Endodermal cell (in vitro differentiated cells): ENCODE data around the gene MORC4. TPM values are rescaled to one million over a fixed set of nuclear protein-coding genes. Genes with fewer than 3 reads are reported as not detected.

ENCODE experiments used
- DNase-seq: peaks from one replicate; pipeline ENCODE4 v3.0.0-alpha.2; 2017
- H3K27ac ChIP-seq: 2 replicates; pipeline ENCODE4 v1.5.1; 2013; ENCODE audit warnings: mild to moderate bottlenecking, low read depth, low read length, moderate library complexity
- H3K27me3 ChIP-seq: 2 replicates; pipeline ENCODE4 v1.6.1; 2013; ENCODE audit warnings: mild to moderate bottlenecking, low read length, moderate library complexity; ENCODE audit not compliant: insufficient read depth, control insufficient read depth, poor library complexity, severe bottlenecking
- H3K36me3 ChIP-seq: 2 replicates; pipeline ENCODE4 v1.7.0; 2013; ENCODE audit warnings: mild to moderate bottlenecking, low read length, moderate library complexity; ENCODE audit not compliant: control insufficient read depth, insufficient read depth
- H3K4me1 ChIP-seq: one replicate; pipeline ENCODE4 v1.7.0; 2013; ENCODE audit warnings: low read length; ENCODE audit not compliant: control insufficient read depth, insufficient read depth
- H3K4me3 ChIP-seq: 2 replicates; pipeline ENCODE4 v1.5.1; 2013; ENCODE audit warnings: mild to moderate bottlenecking, low read length, moderate library complexity
- H3K9ac ChIP-seq: 2 replicates; pipeline ENCODE4 v1.6.1; 2013; ENCODE audit warnings: mild to moderate bottlenecking, low read length, moderate library complexity; ENCODE audit not compliant: poor library complexity, severe bottlenecking; ENCODE audit errors: extremely low read depth
- H3K9me3 ChIP-seq: 2 replicates; pipeline ENCODE4 v1.6.1; 2013; ENCODE audit warnings: mild to moderate bottlenecking, low read length, moderate library complexity; ENCODE audit not compliant: control insufficient read depth
- H3K27ac Mint-ChIP-seq: 2 replicates; pipeline ENCODE4 v1.8.0; 2020; ENCODE audit warnings: mixed read lengths
- H3K27me3 Mint-ChIP-seq: 2 replicates; pipeline ENCODE4 v1.8.0; 2021; ENCODE audit warnings: mild to moderate bottlenecking, mixed read lengths; ENCODE audit not compliant: insufficient read depth
- H3K36me3 Mint-ChIP-seq: 2 replicates; pipeline ENCODE4 v1.8.0; 2020; ENCODE audit warnings: low read depth, mixed read lengths
- H3K4me1 Mint-ChIP-seq: 2 replicates; pipeline ENCODE4 v1.8.0; 2020; ENCODE audit warnings: mixed read lengths
- H3K4me3 Mint-ChIP-seq: 2 replicates; pipeline ENCODE4 v1.8.0; 2020; ENCODE audit warnings: mild to moderate bottlenecking, moderate library complexity, mixed read lengths
- H3K9me3 Mint-ChIP-seq: 2 replicates; pipeline ENCODE4 v1.8.0; 2020; ENCODE audit warnings: mild to moderate bottlenecking, mixed read lengths
- CTCF ChIP-seq: fragments of 200-600 bp; sonication (generic); conservative IDR thresholded peaks from 2 replicates; pipeline ENCODE4 v1.5.0; 2021; ENCODE audit warnings: antibody characterized with exemption, mild to moderate bottlenecking
- WGBS, 2 experiments: methylation state at CpG; one replicate each; pipeline versions ENCODE4 v1.1.5 to v1.1.7; 2013; ENCODE audit warnings: missing lambda C conversion rate in 2 of 2, mixed read lengths in 1 of 2; ENCODE audit not compliant: insufficient coverage in 1 of 2, insufficient read length in 1 of 2; 5-methylcytosine and 5-hydroxymethylcytosine counted together
- total RNA-seq, 2 donors: library from RNA; stranded (reverse); fragmentation: NEBNext Ultra II Directional in 1 of 2; extraction: Animal tissue kit (Norgen Biotek cat#: 25700) in 1 of 2; gene quantifications; 2 replicates in 1 of 2; 3 replicates in 1 of 2; pipeline ENCODE4 v1.2.1, GENCODE V29; 2021

MORC4 gene
- total RNA-seq, 2 donors from 2014 or later: 3.4 TPM

DNA sequence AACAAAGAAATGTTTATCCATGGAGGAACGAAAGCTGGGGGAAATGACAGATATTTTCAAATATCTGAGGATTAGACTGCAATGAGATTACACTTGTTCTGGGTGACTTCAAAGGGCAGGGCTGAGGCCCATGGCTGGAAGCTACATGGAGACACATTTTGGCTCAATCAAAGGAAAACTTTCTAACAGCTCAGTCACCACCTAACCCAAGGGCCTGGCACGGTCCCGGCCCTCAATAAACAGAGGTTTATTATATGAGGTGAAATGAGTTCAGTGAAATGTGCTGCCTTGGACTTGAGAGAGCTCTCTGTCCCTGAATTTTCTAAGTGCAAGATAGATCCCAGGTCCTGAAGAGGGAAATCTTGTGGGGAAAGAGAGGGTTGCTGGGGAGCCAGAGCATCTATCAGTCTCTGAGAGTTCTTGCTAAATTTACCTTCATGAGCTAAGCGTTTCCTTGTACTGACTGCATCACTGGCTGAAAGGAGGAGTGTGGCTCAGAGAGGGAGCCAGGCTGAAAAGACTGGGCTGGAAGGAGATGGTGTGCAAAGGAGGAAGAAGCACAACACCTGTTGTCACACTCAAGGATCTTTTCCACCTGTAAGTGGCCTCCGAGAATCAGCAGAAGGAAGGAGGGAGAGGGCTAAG, 94.8 kb downstream of the MORC4 start:
- no peak overlapping the region for H3K27ac Mint-ChIP-seq
- no peak overlapping the region for H3K27ac ChIP-seq
- H3K9ac ChIP-seq: no peak overlapping the region
- H3K36me3 ChIP-seq: no peaks in the 10 kb centered on the region
- peaks cover 5% of the 10 kb centered on the region for H3K4me1 ChIP-seq
- no peak overlapping the region for H3K4me3 Mint-ChIP-seq
- no peak for DNase-seq
- peaks cover 11% of the 10 kb centered on the region for H3K4me1 Mint-ChIP-seq
- H3K27me3 Mint-ChIP-seq: peaks cover 45% of the 10 kb centered on the region
- H3K9me3 Mint-ChIP-seq: peaks cover 64% of the 10 kb centered on the region
- 94% methylated on average over 2 of the region's 5 CpGs; no CpG with 5 or more reads in 1 of the 2 experiments for WGBS, 2 experiments
- no peak for TF ChIP-seq CTCF
- no peaks in the 10 kb centered on the region for H3K9me3 ChIP-seq
- H3K27me3 ChIP-seq: peaks cover 7% of the 10 kb centered on the region
- H3K4me3 ChIP-seq: no peak overlapping the region
- no peaks in the 10 kb centered on the region for H3K36me3 Mint-ChIP-seq

- no peak overlapping the region for H3K4me3 Mint-ChIP-seq
- no peaks in the 10 kb centered on the region for H3K36me3 ChIP-seq
- no peak overlapping the region for H3K27ac ChIP-seq
- no peak overlapping the region for H3K27ac Mint-ChIP-seq
- peaks cover 71% of the 10 kb centered on the region for H3K9me3 Mint-ChIP-seq
- no peaks in the 10 kb centered on the region for H3K9me3 ChIP-seq
- WGBS, 2 experiments: 86 to 90% methylated on average over 2 to 5 of the region's 5 CpGs
- no peaks in the 10 kb centered on the region for H3K36me3 Mint-ChIP-seq
- no peak for TF ChIP-seq CTCF
- no peak overlapping the region for H3K9ac ChIP-seq
- peaks cover 7% of the 10 kb centered on the region for H3K27me3 ChIP-seq
- H3K27me3 Mint-ChIP-seq: peaks cover 49% of the 10 kb centered on the region
- H3K4me1 ChIP-seq: peaks cover 5% of the 10 kb centered on the region
- DNase-seq: no peak
- H3K4me1 Mint-ChIP-seq: peaks cover 13% of the 10 kb centered on the region
- no peak overlapping the region for H3K4me3 ChIP-seq
Observed at GRCh38 chrX:106903856-106904528, 96.0 kb downstream of the MORC4 start.

DNA sequence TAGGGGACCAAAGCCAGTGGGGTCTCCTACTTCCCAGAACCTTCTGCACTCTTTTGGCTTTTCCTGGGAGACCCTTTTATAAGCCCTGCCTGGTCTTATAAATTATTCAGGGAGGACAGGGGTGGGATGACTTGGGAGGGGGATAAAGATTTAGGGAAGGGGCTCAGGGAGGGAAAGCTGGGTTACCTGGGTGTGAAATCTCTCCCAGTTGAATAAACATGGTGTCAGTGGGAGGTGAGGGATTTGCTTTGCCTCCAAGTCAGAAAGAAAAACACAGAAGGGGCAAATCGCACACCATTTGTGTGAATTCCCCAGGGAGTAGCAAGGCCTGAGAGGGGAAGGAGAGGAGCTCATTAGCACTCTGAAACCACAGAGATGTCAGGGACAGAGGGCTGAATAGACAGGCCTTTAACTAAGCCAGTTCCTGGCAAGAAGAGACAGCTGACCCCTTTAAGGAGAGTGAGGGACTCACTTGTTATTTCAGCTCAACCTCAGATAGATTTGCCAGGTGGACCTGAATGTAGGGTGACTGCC, 96.7 kb downstream of the MORC4 start, which contains the start of gene RIPPLY1:
Gene RIPPLY1 (minus strand): TSS at position 51 of the 534 bp plus-strand sequence. CDS start 54 bp downstream, outside the sequence.
- WGBS, 2 experiments: 25% methylated on average over 1 of the region's 1 CpG; no CpG with 5 or more reads in 1 of the 2 experiments
- Histone ChIP-seq H3K27me3 (peaks cover 7% of the 10 kb centered on the region), H3K9me3 (no peaks in the 10 kb centered on the region), H3K4me3 (no peak within 1 kb of the TSS), H3K4me1 (peaks cover 5% of the 10 kb centered on the region), H3K27ac (no peak within 1 kb of the TSS), H3K36me3 (no peaks in the 10 kb centered on the region), H3K9ac (no peak within 1 kb of the TSS)
- DNase-seq: no peak
- H3K36me3 Mint-ChIP-seq: no peaks in the 10 kb centered on the region
- TF ChIP-seq CTCF: no peak
- H3K4me1 Mint-ChIP-seq: peaks cover 15% of the 10 kb centered on the region
- no peak within 1 kb of the TSS for H3K4me3 Mint-ChIP-seq
- no peak within 1 kb of the TSS for H3K27ac Mint-ChIP-seq
- H3K9me3 Mint-ChIP-seq: peaks cover 72% of the 10 kb centered on the region
- H3K27me3 Mint-ChIP-seq: peaks cover 49% of the 10 kb centered on the region
